BLaER1 (cell line): ENCODE data around the gene EFHC1.

Experiments used
- H3K27ac ChIP-seq: shearing (Covaris generic); formaldehyde crosslinking; 2 replicates; pipeline ENCODE4 v1.8.1; 2022
- H3K27me3 ChIP-seq: shearing (Covaris generic); formaldehyde crosslinking; 2 replicates; pipeline ENCODE4 v1.8.1; 2022
- H3K36me3 ChIP-seq: shearing (Covaris generic); formaldehyde crosslinking; 2 replicates; pipeline ENCODE4 v1.8.1; 2022
- H3K4me1 ChIP-seq: shearing (Covaris generic); formaldehyde crosslinking; 2 replicates; pipeline ENCODE4 v1.8.1; 2022
- H3K4me2 ChIP-seq: shearing (Covaris generic); formaldehyde crosslinking; 2 replicates; pipeline ENCODE4 v1.8.1; 2022
- H3K4me3 ChIP-seq: shearing (Covaris generic); formaldehyde crosslinking; 2 replicates; pipeline ENCODE4 v1.8.1; 2022
- H3K9ac ChIP-seq: shearing (Covaris generic); formaldehyde crosslinking; 2 replicates; pipeline ENCODE4 v1.8.1; 2022
- H3K9me3 ChIP-seq: shearing (Covaris generic); formaldehyde crosslinking; 2 replicates; pipeline ENCODE4 v1.8.1; 2022
- H4K20me1 ChIP-seq: shearing (Covaris generic); formaldehyde crosslinking; 2 replicates; pipeline ENCODE4 v1.8.1; 2022
- Cebpa-rat ChIP-seq: shearing (Covaris generic); IDR thresholded peaks from 2 replicates; pipeline ENCODE4 v1.8.1; 2022

The EFHC1 gene

GRCh38 chr6:52395969-52396368 lies 24.2 kb upstream of the EFHC1 start:
- Histone ChIP-seq H3K9ac (no peak overlapping the region), H3K4me1 (peaks cover 24% of the 10 kb centered on the region), H4K20me1 (no peaks in the 10 kb centered on the region), H3K27me3 (no peaks in the 10 kb centered on the region), H3K27ac (no peak overlapping the region), H3K4me3 (no peak overlapping the region), H3K4me2 (no peak overlapping the region), H3K9me3 (no peaks in the 10 kb centered on the region), H3K36me3 (no peaks in the 10 kb centered on the region)
- TF ChIP-seq Cebpa-rat, result no peak

DNA sequence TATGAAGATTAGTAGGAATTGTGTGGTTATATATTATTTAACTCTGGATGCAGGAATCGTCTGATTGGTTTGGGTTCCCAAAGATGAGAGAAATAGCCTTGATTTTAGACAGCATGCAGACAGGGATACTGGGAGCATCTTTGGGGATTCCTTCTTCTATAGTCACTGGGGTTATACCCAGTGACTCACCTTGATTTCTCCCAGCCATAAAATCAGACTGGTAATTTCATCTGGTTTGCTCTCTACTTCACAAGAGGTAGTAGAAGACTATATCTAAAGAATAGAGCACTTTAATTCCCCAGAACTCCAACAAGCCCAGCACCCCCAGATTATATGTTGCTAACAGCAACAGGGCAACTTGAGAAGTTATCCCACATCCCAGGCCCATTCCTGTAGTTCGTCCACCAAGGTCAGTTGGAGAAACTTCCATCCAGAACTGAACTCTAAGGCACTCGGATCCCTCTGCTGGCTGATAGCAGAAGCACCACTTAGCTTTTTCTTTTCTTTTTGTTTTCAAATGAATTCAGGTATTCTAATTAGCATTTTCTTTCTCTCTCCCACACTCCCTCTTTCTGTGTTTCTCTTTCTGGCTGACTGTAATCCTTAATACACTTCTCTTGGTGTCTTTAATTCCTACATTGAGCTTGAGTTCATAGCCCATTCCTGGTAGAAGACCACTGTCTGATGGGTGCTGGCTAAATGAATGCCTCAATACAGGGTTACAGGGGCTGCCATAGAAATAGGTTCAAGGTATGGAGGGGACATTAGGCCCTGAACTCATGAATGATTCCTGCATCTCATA lies 20.4 kb upstream of the EFHC1 start:
- H3K9me3 ChIP-seq, result no peaks in the 10 kb centered on the region
- peaks cover 21% of the 10 kb centered on the region for H3K4me1 ChIP-seq
- H4K20me1 ChIP-seq, result no peaks in the 10 kb centered on the region
- no peaks in the 10 kb centered on the region for H3K27me3 ChIP-seq
- H3K4me3 ChIP-seq, result no peak overlapping the region
- H3K36me3 ChIP-seq, result peaks cover 21% of the 10 kb centered on the region
- no peak overlapping the region for H3K4me2 ChIP-seq
- no peak for TF ChIP-seq Cebpa-rat
- H3K9ac ChIP-seq, result no peak overlapping the region
- H3K27ac ChIP-seq, result no peak overlapping the region

GRCh38 chr6:52400313-52401041 lies 19.7 kb upstream of the EFHC1 start:
- Histone ChIP-seq H3K4me1 (peaks cover 21% of the 10 kb centered on the region), H3K4me3 (no peak overlapping the region), H3K27me3 (no peaks in the 10 kb centered on the region), H3K9ac (no peak overlapping the region), H3K36me3 (peaks cover 28% of the 10 kb centered on the region), H3K27ac (no peak overlapping the region), H4K20me1 (no peaks in the 10 kb centered on the region), H3K4me2 (no peak overlapping the region), H3K9me3 (no peaks in the 10 kb centered on the region)
- TF ChIP-seq Cebpa-rat, result no peak

GRCh38 chr6:52403086-52403485 lies 17.1 kb upstream of the EFHC1 start:
- no peak overlapping the region for H3K4me2 ChIP-seq
- H3K27ac ChIP-seq, result no peak overlapping the region
- no peaks in the 10 kb centered on the region for H3K27me3 ChIP-seq
- H3K9me3 ChIP-seq, result no peaks in the 10 kb centered on the region
- H3K4me1 ChIP-seq, result peaks cover 8% of the 10 kb centered on the region
- H3K9ac ChIP-seq, result no peak overlapping the region
- peaks cover 28% of the 10 kb centered on the region for H3K36me3 ChIP-seq
- H3K4me3 ChIP-seq, result no peak overlapping the region
- no peak for TF ChIP-seq Cebpa-rat
- H4K20me1 ChIP-seq, result no peaks in the 10 kb centered on the region

DNA sequence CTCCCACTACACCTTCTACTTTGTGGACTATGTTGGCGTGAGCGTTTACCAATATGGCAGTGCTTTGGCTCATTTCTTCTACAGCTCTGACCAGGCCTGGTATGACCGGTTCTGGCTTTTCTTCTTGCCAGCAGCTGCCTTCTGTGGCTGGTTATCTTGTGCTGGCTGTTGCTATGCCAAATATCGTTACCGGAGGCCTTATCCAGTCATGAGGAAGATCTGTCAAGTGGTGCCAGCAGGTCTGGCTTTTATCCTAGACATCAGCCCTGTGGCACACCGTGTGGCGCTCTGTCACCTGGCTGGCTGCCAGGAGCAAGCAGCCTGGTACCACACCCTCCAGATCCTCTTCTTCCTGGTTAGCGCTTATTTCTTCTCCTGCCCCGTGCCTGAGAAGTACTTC lies 16.5 kb upstream of the EFHC1 start:
- Histone ChIP-seq H3K27me3 (no peaks in the 10 kb centered on the region), H3K36me3 (peaks cover 28% of the 10 kb centered on the region), H3K27ac (no peak overlapping the region), H3K4me3 (no peak overlapping the region), H3K9ac (no peak overlapping the region), H3K4me1 (peaks cover 3% of the 10 kb centered on the region; the same call in 1 of the 2 replicates), H3K4me2 (no peak overlapping the region), H3K9me3 (no peaks in the 10 kb centered on the region), H4K20me1 (no peaks in the 10 kb centered on the region)
- TF ChIP-seq Cebpa-rat, result no peak

GRCh38 chr6:52405243-52405642 lies 14.9 kb upstream of the EFHC1 start:
- H4K20me1 ChIP-seq, result no peaks in the 10 kb centered on the region
- H3K9me3 ChIP-seq, result no peaks in the 10 kb centered on the region
- no peak overlapping the region for H3K4me2 ChIP-seq
- no peak overlapping the region for H3K4me3 ChIP-seq
- H3K27ac ChIP-seq, result no peak overlapping the region
- no peak for TF ChIP-seq Cebpa-rat
- H3K4me1 ChIP-seq, result no peaks in the 10 kb centered on the region
- peaks cover 28% of the 10 kb centered on the region for H3K36me3 ChIP-seq
- H3K9ac ChIP-seq, result no peak overlapping the region
- no peaks in the 10 kb centered on the region for H3K27me3 ChIP-seq

DNA sequence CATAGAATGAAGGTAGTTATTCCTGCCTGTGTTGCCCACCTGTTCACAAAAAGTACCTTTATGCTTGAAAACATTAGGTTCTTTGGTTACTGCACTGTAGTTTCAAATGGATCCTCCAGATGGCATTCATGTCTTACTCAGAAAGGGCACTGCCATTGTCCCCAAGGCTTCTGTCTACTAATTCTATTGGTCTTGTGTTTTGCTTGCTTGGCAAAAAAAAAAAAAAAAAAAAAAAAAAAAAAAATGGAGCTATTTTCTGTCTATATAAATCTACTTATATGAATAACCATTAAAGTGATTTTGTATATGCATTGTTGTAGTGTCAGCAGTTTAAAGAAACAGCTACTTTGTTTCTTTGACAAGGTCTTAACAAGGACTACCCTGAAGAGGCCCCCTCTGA lies 12.7 kb upstream of the EFHC1 start:
- no peaks in the 10 kb centered on the region for H3K4me1 ChIP-seq
- no peaks in the 10 kb centered on the region for H4K20me1 ChIP-seq
- H3K27me3 ChIP-seq, result no peaks in the 10 kb centered on the region
- no peaks in the 10 kb centered on the region for H3K9me3 ChIP-seq
- no peak overlapping the region for H3K4me3 ChIP-seq
- no peak overlapping the region for H3K4me2 ChIP-seq
- H3K27ac ChIP-seq, result no peak overlapping the region
- H3K9ac ChIP-seq, result no peak overlapping the region
- peaks cover 28% of the 10 kb centered on the region for H3K36me3 ChIP-seq
- no peak for TF ChIP-seq Cebpa-rat

GRCh38 chr6:52409499-52409898 lies 10.6 kb upstream of the EFHC1 start:
- Histone ChIP-seq H3K4me1 (no peaks in the 10 kb centered on the region), H3K4me2 (no peak overlapping the region), H3K27me3 (no peaks in the 10 kb centered on the region), H3K36me3 (peaks cover 9% of the 10 kb centered on the region; the same call in 1 of the 2 replicates), H4K20me1 (no peaks in the 10 kb centered on the region), H3K9me3 (no peaks in the 10 kb centered on the region), H3K4me3 (no peak overlapping the region), H3K9ac (no peak overlapping the region), H3K27ac (no peak overlapping the region)
- TF ChIP-seq Cebpa-rat, result no peak

- H3K9me3 ChIP-seq, result no peaks in the 10 kb centered on the region
- H3K4me1 ChIP-seq, result peaks cover 6% of the 10 kb centered on the region; the same call in 1 of the 2 replicates
- H3K27ac ChIP-seq, result no peak overlapping the region
- H3K36me3 ChIP-seq, result no peaks in the 10 kb centered on the region
- H3K4me3 ChIP-seq, result no peak overlapping the region
- TF ChIP-seq Cebpa-rat, result no peak
- no peaks in the 10 kb centered on the region for H3K27me3 ChIP-seq
- H3K4me2 ChIP-seq, result no peak overlapping the region
- H4K20me1 ChIP-seq, result no peaks in the 10 kb centered on the region
- H3K9ac ChIP-seq, result no peak overlapping the region
These were observed 9.2 kb upstream of the EFHC1 start for GRCh38 chr6:52410979-52411378.

- H3K4me2 ChIP-seq, result no peak overlapping the region
- H3K4me3 ChIP-seq, result no peak overlapping the region
- H3K9me3 ChIP-seq, result no peaks in the 10 kb centered on the region
- H3K9ac ChIP-seq, result no peak overlapping the region
- no peaks in the 10 kb centered on the region for H3K36me3 ChIP-seq
- H3K4me1 ChIP-seq, result peaks cover 14% of the 10 kb centered on the region
- no peaks in the 10 kb centered on the region for H4K20me1 ChIP-seq
- no peak overlapping the region for H3K27ac ChIP-seq
- H3K27me3 ChIP-seq, result no peaks in the 10 kb centered on the region
- no peak for TF ChIP-seq Cebpa-rat
These were observed 8.2 kb upstream of the EFHC1 start for GRCh38 chr6:52411911-52412310.
